OCI-LY7 (cell line): ENCODE measurements around the gene PSMF1. TPM values are rescaled to one million over a fixed set of nuclear protein-coding genes. Genes with fewer than 3 reads are reported as not detected.
A peak's percentile ranks its signal among the peaks of the same experiment; 100 is the strongest.

ENCODE experiments used
- BruUV-seq: library from RNA; stranded (reverse); fragments of 400-500 nt; replicated peaks from 2 replicates; lab custom pipeline; 2021; lab: Mats Ljungman, UMichigan
- CTCF ChIA-PET: fragments of 300-600 bp; sonication (Branson Sonifier 250); formaldehyde crosslinking; loops from one replicate; lab custom pipeline; 2022; ENCODE audit warnings: antibody characterized with exemption; ENCODE audit not compliant: unreplicated experiment; lab: Charles Lee
- POLR2A ChIA-PET: fragments of 300-600 bp; sonication (Branson Sonifier 250); formaldehyde crosslinking; loops from one replicate; lab custom pipeline; 2022; ENCODE audit warnings: antibody characterized with exemption; lab: Charles Lee
- DNase-seq: peaks from one replicate; pipeline ENCODE4 v3.0.0-alpha.2; 2015; ENCODE audit warnings: low spot score
- H2AFZ ChIP-seq: fragments of 200-600 bp; sonication (generic), shearing (Covaris generic); 2 replicates; pipeline ENCODE4 v1.6.1; 2014; ENCODE audit warnings: mild to moderate bottlenecking, antibody characterized with exemption, low read length, moderate library complexity
- H3K27ac ChIP-seq: fragments of 200-600 bp; sonication (generic); 2 replicates; pipeline ENCODE4 v1.5.1; 2014; ENCODE audit warnings: mixed run types, low read depth, mild to moderate bottlenecking, moderate library complexity, low read length, inconsistent platforms; ENCODE audit not compliant: poor library complexity, severe bottlenecking
- H3K36me3 ChIP-seq: fragments of 200-600 bp; sonication (generic); 2 replicates; pipeline ENCODE4 v1.6.1; 2014; ENCODE audit warnings: mild to moderate bottlenecking, antibody characterized with exemption, low read length, moderate library complexity, mixed read lengths; ENCODE audit not compliant: insufficient read depth
- H3K4me1 ChIP-seq: fragments of 200-600 bp; sonication (generic); 2 replicates; pipeline ENCODE4 v1.5.1; 2014; ENCODE audit warnings: mild to moderate bottlenecking, low read length; ENCODE audit not compliant: insufficient read depth, poor library complexity, severe bottlenecking
- H3K4me2 ChIP-seq: fragments of 200-600 bp; sonication (generic); 2 replicates; pipeline ENCODE4 v1.6.1; 2014; ENCODE audit warnings: mild to moderate bottlenecking, low read length
- H3K4me3 ChIP-seq: fragments of 200-600 bp; sonication (generic); 2 replicates; pipeline ENCODE4 v1.5.1; 2014; ENCODE audit warnings: mild to moderate bottlenecking, low read depth, low read length; ENCODE audit not compliant: poor library complexity, severe bottlenecking
- H3K79me2 ChIP-seq: fragments of 200-600 bp; sonication (generic); 2 replicates; pipeline ENCODE4 v1.6.1; 2016; ENCODE audit warnings: low read depth, mild to moderate bottlenecking, low read length, moderate library complexity, mixed read lengths; ENCODE audit not compliant: insufficient read depth
- H3K9me2 ChIP-seq: fragments of 200-600 bp; sonication (generic); 2 replicates; pipeline ENCODE4 v1.6.1; 2016; ENCODE audit warnings: mild to moderate bottlenecking, low read length, mixed read lengths; ENCODE audit not compliant: insufficient read depth
- H3K9me3 ChIP-seq: fragments of 200-600 bp; sonication (generic); 2 replicates; pipeline ENCODE4 v1.6.1; 2014; ENCODE audit warnings: mild to moderate bottlenecking, mixed run types, low read length, mixed read lengths
- H4K20me1 ChIP-seq: fragments of 200-600 bp; sonication (generic); 2 replicates; pipeline ENCODE4 v1.6.1; 2014; ENCODE audit warnings: mild to moderate bottlenecking, antibody characterized with exemption, low read length, moderate library complexity, mixed read lengths; ENCODE audit not compliant: insufficient read depth
- EZH2phosphoT487 ChIP-seq: fragments of 200-600 bp; sonication (generic); IDR thresholded peaks from 2 replicates; pipeline ENCODE4 v1.6.1; 2018; ENCODE audit warnings: low read depth, borderline replicate concordance, mild to moderate bottlenecking, mixed run types, antibody characterized with exemption, low read length, moderate library complexity, mixed read lengths
- intact Hi-C: fragments of 100-400 bp; cut with micrococcal nuclease; formaldehyde crosslinking; loops from one replicate; pipeline ENCODE4 v1.10.0; 2022; ENCODE audit not compliant: unreplicated experiment
- total RNA-seq, 2 experiments: library from RNA; depleted of rRNA in 1 of 2; stranded (reverse); fragments of >200 nt in 1 of 2; shearing (Covaris generic) in 1 of 2; gene quantifications; 2 replicates each; pipeline ENCODE4 v1.2.3, GENCODE V29; 2014 to 2022
- TF ChIP-seq, protein P1 (sequence below): fragments of 200-600 bp; sonication (generic); conservative IDR thresholded peaks from 2 replicates; pipeline ENCODE4 v1.5.1; 2014; ENCODE audit warnings: mild to moderate bottlenecking, antibody characterized with exemption, low read length, moderate library complexity, mixed read lengths

PSMF1 gene
- total RNA-seq, 2 experiments from 2014 or later = 34.7 to 132 TPM

DNA sequence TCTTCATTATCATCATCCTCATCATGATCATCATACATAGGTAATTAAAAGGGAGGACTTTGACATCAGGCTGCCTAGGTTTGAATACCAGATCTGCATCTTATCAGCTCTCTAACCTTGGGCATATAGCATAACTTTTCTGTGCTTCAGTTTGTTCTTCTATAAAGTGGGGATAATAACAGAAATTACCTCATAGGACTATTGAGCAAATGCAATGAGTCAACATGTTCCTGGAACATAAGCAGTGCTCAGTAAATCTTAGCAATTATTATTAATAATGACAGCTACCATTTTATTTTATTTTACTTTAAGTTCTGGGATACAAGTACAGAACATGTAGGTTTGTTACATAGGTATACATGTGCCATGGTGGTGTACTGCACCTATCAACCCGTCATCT, 92.1 kb downstream of the PSMF1 start:
- H3K4me1 ChIP-seq = no peaks in the 10 kb centered on the region
- H3K36me3 ChIP-seq = no peaks in the 10 kb centered on the region
- H3K79me2 ChIP-seq = no peaks in the 10 kb centered on the region
- ChIA-PET CTCF (no interaction called here), POLR2A (no interaction called here)
- no peaks in the 10 kb centered on the region for H4K20me1 ChIP-seq
- TF ChIP-seq, protein P1, sequence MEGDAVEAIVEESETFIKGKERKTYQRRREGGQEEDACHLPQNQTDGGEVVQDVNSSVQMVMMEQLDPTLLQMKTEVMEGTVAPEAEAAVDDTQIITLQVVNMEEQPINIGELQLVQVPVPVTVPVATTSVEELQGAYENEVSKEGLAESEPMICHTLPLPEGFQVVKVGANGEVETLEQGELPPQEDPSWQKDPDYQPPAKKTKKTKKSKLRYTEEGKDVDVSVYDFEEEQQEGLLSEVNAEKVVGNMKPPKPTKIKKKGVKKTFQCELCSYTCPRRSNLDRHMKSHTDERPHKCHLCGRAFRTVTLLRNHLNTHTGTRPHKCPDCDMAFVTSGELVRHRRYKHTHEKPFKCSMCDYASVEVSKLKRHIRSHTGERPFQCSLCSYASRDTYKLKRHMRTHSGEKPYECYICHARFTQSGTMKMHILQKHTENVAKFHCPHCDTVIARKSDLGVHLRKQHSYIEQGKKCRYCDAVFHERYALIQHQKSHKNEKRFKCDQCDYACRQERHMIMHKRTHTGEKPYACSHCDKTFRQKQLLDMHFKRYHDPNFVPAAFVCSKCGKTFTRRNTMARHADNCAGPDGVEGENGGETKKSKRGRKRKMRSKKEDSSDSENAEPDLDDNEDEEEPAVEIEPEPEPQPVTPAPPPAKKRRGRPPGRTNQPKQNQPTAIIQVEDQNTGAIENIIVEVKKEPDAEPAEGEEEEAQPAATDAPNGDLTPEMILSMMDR = no peak
- TF ChIP-seq EZH2phosphoT487 = no peak
- no peak overlapping the region for H3K4me2 ChIP-seq
- no peak overlapping the region for H3K4me3 ChIP-seq
- no peaks in the 10 kb centered on the region for H3K9me3 ChIP-seq
- H3K9me2 ChIP-seq = no peaks in the 10 kb centered on the region
- H3K27ac ChIP-seq = no peak overlapping the region
- no TSS peak for BruUV-seq
- H2AFZ ChIP-seq = no peak overlapping the region
- no peak for DNase-seq
- intact Hi-C loops = loop anchor here (10.0 kb wide), 3 partner anchors 126 to 396 kb away; no protein-coding TSS in a partner anchor

DNA sequence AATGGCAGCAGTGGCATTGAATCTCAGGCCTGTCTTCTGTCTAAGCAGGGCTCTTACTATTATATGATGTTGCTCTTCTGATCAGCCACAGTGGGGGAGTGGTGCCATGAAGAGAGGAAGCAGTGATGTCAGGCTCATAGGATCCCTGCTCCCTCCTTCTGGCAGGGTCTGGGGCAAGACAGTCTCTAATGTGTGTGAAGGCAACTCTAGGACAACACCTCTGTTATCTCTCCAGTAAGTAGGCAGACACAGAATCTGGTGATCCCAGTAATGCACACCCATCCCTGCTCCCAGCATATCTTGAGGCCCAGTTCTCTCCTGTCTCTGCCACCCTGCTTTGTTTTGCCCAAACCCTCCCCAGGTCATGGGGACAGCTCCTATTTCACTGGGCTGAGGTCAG, 93.6 kb downstream of the PSMF1 start:
- BruUV-seq = no TSS peak
- H2AFZ ChIP-seq = no peak overlapping the region
- no peak overlapping the region for H3K4me2 ChIP-seq
- CTCF ChIA-PET = no interaction called here
- no peak for TF ChIP-seq EZH2phosphoT487
- TF ChIP-seq, protein P1 = no peak
- H3K36me3 ChIP-seq = no peaks in the 10 kb centered on the region
- H3K27ac ChIP-seq = no peak overlapping the region
- no peaks in the 10 kb centered on the region for H3K9me3 ChIP-seq
- no peaks in the 10 kb centered on the region for H3K9me2 ChIP-seq
- no peak for DNase-seq
- POLR2A ChIA-PET = no interaction called here
- no peaks in the 10 kb centered on the region for H4K20me1 ChIP-seq
- no peaks in the 10 kb centered on the region for H3K4me1 ChIP-seq
- intact Hi-C loops = loop anchor here (10.0 kb wide), 3 partner anchors 127 to 397 kb away; no protein-coding TSS in a partner anchor
- no peak overlapping the region for H3K4me3 ChIP-seq
- no peaks in the 10 kb centered on the region for H3K79me2 ChIP-seq

DNA sequence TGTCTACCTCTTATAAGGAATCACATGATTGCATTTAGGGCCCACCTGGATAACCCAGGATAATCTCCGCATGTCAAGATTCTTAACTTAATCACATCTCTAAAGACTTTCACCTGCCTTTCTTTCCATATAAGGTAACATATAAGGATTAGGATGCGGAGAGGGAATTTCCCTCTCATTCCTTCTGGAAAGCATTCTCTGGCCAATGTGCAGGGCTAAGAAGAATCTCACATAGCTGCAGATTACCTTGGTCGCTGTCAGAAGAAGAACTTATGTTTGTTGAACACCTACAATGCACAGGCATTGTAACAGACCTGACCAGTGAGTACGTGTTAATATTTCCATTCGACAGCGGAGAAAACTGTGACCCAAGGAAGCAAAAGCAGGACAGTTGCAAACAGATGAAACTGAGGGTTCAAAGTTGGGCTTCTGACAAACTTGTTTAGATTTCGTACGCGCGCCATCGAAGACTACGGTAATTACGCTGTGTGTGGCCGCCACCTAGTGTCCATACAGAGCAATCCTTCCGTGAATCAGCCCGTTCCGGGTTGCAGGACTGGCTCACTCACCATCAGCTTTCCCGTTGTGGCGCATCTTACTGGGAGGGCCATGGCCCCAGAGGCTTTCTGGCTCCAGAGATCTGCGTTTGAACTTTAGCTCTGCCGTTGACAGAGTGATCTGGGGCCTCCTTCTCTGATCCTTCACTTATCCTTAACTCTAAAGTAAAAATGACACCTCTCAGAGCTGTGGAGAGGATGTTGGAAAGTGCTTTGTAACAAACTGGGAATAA, 94.4 kb downstream of the PSMF1 start:
- no peaks in the 10 kb centered on the region for H3K79me2 ChIP-seq
- peak; percentile 56 for DNase-seq
- BruUV-seq = no TSS peak
- ChIA-PET POLR2A (no interaction called here), CTCF (no interaction called here)
- no peak overlapping the region for H3K4me3 ChIP-seq
- no peaks in the 10 kb centered on the region for H3K4me1 ChIP-seq
- H3K9me3 ChIP-seq = no peaks in the 10 kb centered on the region
- H3K4me2 ChIP-seq = no peak overlapping the region
- no peaks in the 10 kb centered on the region for H3K9me2 ChIP-seq
- H3K36me3 ChIP-seq = no peaks in the 10 kb centered on the region
- intact Hi-C loops = loop anchor here (10.0 kb wide), 3 partner anchors 128 to 398 kb away; no protein-coding TSS in a partner anchor
- H4K20me1 ChIP-seq = no peaks in the 10 kb centered on the region
- H3K27ac ChIP-seq = no peak overlapping the region
- TF ChIP-seq EZH2phosphoT487 = no peak
- TF ChIP-seq, protein P1 = peak; percentile 83
- H2AFZ ChIP-seq = peak overlapping the region; percentile 28; the same call in 1 of the 2 replicates
